SK-N-SH (cell line): ENCODE results near the gene DDRGK1. TPM values are rescaled to one million over a fixed set of nuclear protein-coding genes. Genes with fewer than 3 reads are reported as not detected.

Source experiments
- CTCF ChIA-PET: fragments of 300-600, 350-600 bp; formaldehyde crosslinking; extraction: SDS; loops from one replicate; lab custom pipeline; 2021; lab: Yijun Ruan, JAX
- POLR2A ChIA-PET: fragments of 350-600 bp; sonication (Branson Sonifier 250); formaldehyde crosslinking; extraction: SDS; loops from one replicate; lab custom pipeline; 2020; ENCODE audit warnings: antibody characterized with exemption, inconsistent platforms; lab: Yijun Ruan, JAX
- DNase-seq: peaks from one replicate; pipeline ENCODE4 v3.0.0; 2012
- H2AFZ ChIP-seq: fragments of 200-600 bp; sonication (generic); 2 replicates; pipeline ENCODE4 v1.8.1; 2016; ENCODE audit warnings: antibody characterized with exemption, mild to moderate bottlenecking, low read depth
- H3F3A ChIP-seq: fragments of 200-600 bp; sonication (generic); replicated peaks from 2 replicates; pipeline ENCODE3; 2016; ENCODE audit warnings: antibody characterized with exemption, mild to moderate bottlenecking; ENCODE audit not compliant: insufficient read depth
- H3K27ac ChIP-seq, 2 experiments: fragments of 200-500 bp in 1 of 2; fragments of 200-600 bp in 1 of 2; sonication (Bioruptor generic) in 1 of 2; sonication (generic), shearing (Covaris generic) in 1 of 2; 2 replicates each; pipeline versions ENCODE4 v1.5.1 to v1.6.1; 2014 to 2016; ENCODE audit warnings: low read depth in 2 of 2, inconsistent platforms in 1 of 2, low read length in 1 of 2, mild to moderate bottlenecking in 1 of 2, mixed read lengths in 1 of 2
- H3K27me3 ChIP-seq: fragments of 200-600 bp; sonication (generic), shearing (Covaris generic); 2 replicates; pipeline ENCODE4 v1.6.1; 2016; ENCODE audit warnings: mixed run types; ENCODE audit not compliant: insufficient read depth
- H3K36me3 ChIP-seq, 2 experiments: fragments of 200-500 bp in 1 of 2; fragments of 200-600 bp in 1 of 2; sonication (Bioruptor generic) in 1 of 2; sonication (generic) in 1 of 2; replicated peaks in 1 of 2; 2 replicates each; pipeline versions ENCODE3 to v1.5.1; 2014 to 2016; ENCODE audit warnings: low read length in 1 of 2, mild to moderate bottlenecking in 1 of 2; ENCODE audit not compliant: insufficient read depth in 2 of 2, control insufficient read depth in 1 of 2
- H3K4me1 ChIP-seq, 2 experiments: fragments of 200-500 bp in 1 of 2; fragments of 200-600 bp in 1 of 2; sonication (Bioruptor generic) in 1 of 2; sonication (generic), shearing (Covaris generic) in 1 of 2; 2 replicates each; pipeline versions ENCODE4 v1.5.1 to v1.6.1; 2014 to 2016; ENCODE audit warnings: low read depth in 1 of 2, low read length in 1 of 2, mixed run types in 1 of 2; ENCODE audit not compliant: insufficient read depth in 2 of 2, control insufficient read depth in 1 of 2
- H3K4me2 ChIP-seq: fragments of 200-600 bp; sonication (generic), shearing (Covaris generic); 2 replicates; pipeline ENCODE4 v1.6.1; 2017; ENCODE audit warnings: mixed run types
- H3K4me3 ChIP-seq, 2 experiments: fragments of 200-500 bp in 1 of 2; fragments of 200-600 bp in 1 of 2; sonication (Bioruptor generic) in 1 of 2; sonication (generic), shearing (Covaris generic) in 1 of 2; 2 replicates each; pipeline versions ENCODE4 v1.5.1 to v1.8.1; 2014 to 2016; ENCODE audit warnings: low read depth in 2 of 2, inconsistent platforms in 1 of 2, low read length in 1 of 2, mild to moderate bottlenecking in 1 of 2, mixed read lengths in 1 of 2, moderate library complexity in 1 of 2
- H3K79me2 ChIP-seq: fragments of 200-600 bp; sonication (generic); 2 replicates; pipeline ENCODE4 v1.8.1; 2017; ENCODE audit warnings: mild to moderate bottlenecking; ENCODE audit not compliant: insufficient read depth
- H3K9ac ChIP-seq: fragments of 200-600 bp; sonication (generic); 2 replicates; pipeline ENCODE4 v1.6.1; 2017; ENCODE audit warnings: mixed run types
- H3K9me2 ChIP-seq: fragments of 200-600 bp; sonication (generic); 2 replicates; pipeline ENCODE4 v1.6.1; 2017; ENCODE audit warnings: mixed run types
- H3K9me3 ChIP-seq: fragments of 200-600 bp; sonication (generic); 2 replicates; pipeline ENCODE4 v1.6.1; 2017; ENCODE audit warnings: mixed run types, mild to moderate bottlenecking, moderate library complexity
- H4K20me1 ChIP-seq: fragments of 200-600 bp; sonication (generic); 2 replicates; pipeline ENCODE4 v1.6.1; 2017; ENCODE audit warnings: mild to moderate bottlenecking, mixed run types; ENCODE audit not compliant: insufficient read depth
- ELF1 ChIP-seq: IDR thresholded peaks from 2 replicates; pipeline ENCODE4 v1.4.0; 2012
- EP300 ChIP-seq, 2 experiments: IDR thresholded peaks; 2 replicates each; pipeline versions ENCODE4 v1.4.0 to v1.6.1; 2012; ENCODE audit warnings: borderline replicate concordance in 1 of 2, low read depth in 1 of 2, low read length in 1 of 2
- FOXM1 ChIP-seq: IDR thresholded peaks from 2 replicates; pipeline ENCODE4 v1.4.0; 2012; ENCODE audit warnings: low read depth, mild to moderate bottlenecking
- GABPA ChIP-seq: IDR thresholded peaks from 2 replicates; pipeline ENCODE4 v1.4.0; 2012; ENCODE audit warnings: low read depth, mild to moderate bottlenecking
- IRF3 ChIP-seq: fragments of 150-350 bp; IDR thresholded peaks from 2 replicates; pipeline ENCODE4 v1.6.1; 2016; ENCODE audit warnings: mild to moderate bottlenecking, low read depth, low read length
- MEF2A ChIP-seq: IDR thresholded peaks from 2 replicates; pipeline ENCODE4 v1.4.0; 2012; ENCODE audit warnings: low read depth, borderline replicate concordance
- NFIC ChIP-seq: IDR thresholded peaks from 2 replicates; pipeline ENCODE4 v1.4.0; 2012; ENCODE audit warnings: borderline replicate concordance
- PBX3 ChIP-seq: IDR thresholded peaks from 2 replicates; pipeline ENCODE4; 2012
- POLR2AphosphoS5 ChIP-seq: IDR thresholded peaks from 2 replicates; pipeline ENCODE4 v1.6.1; 2012; ENCODE audit warnings: low read depth, low read length
- RCOR1 ChIP-seq: fragments of 150-350 bp; IDR thresholded peaks from 2 replicates; pipeline ENCODE4 v1.6.1; 2017; ENCODE audit warnings: antibody characterized with exemption, low read length
- RFX5 ChIP-seq: IDR thresholded peaks from 2 replicates; pipeline ENCODE4 v1.6.1; 2012; ENCODE audit warnings: mild to moderate bottlenecking, improper control_type of control experiment, low read length
- SIN3A ChIP-seq: IDR thresholded peaks from 2 replicates; pipeline ENCODE4 v1.6.1; 2012; ENCODE audit warnings: low read depth, mild to moderate bottlenecking, low read length, moderate library complexity, borderline replicate concordance
- USF1 ChIP-seq: IDR thresholded peaks from 2 replicates; pipeline ENCODE4 v1.4.0; 2012; ENCODE audit warnings: low read depth, borderline replicate concordance
- YY1 ChIP-seq: IDR thresholded peaks from 2 replicates; pipeline ENCODE4 v1.4.0; 2012; ENCODE audit warnings: low read depth, mild to moderate bottlenecking
- WGBS: methylation state at CpG from one replicate; pipeline ENCODE4 v1.1.6; 2017; ENCODE audit warnings: low lambda C conversion rate; 5-methylcytosine and 5-hydroxymethylcytosine counted together
- polyA plus RNA-seq, 3 experiments: library from polyadenylated mRNA; depleted of rRNA; stranded (reverse); fragments of >200 nt; gene quantifications; 2 replicates each; pipeline ENCODE4 v1.2.3, GENCODE V29; 2012
- TF ChIP-seq, protein P1 (sequence below): fragments of 200-600 bp; sonication (generic); IDR thresholded peaks from 2 replicates; pipeline ENCODE4 v1.6.1; 2017; ENCODE audit warnings: antibody characterized with exemption, mild to moderate bottlenecking, moderate library complexity
- TF ChIP-seq, protein P2 (sequence below): IDR thresholded peaks from 2 replicates; pipeline ENCODE4 v1.4.0; 2012; ENCODE audit warnings: low read depth, borderline replicate concordance

The DDRGK1 gene
- polyA plus RNA-seq, 1 of the 3 experiments (the other 2 are of a cell fraction), result 70.6 TPM

GRCh38 chr20:3194617-3195280, 9.7 kb downstream of the DDRGK1 start:
- Histone ChIP-seq H3K79me2 (0 out of 2 replicates have a peak, but pooled peaks cover 3% of the 10 kb centered on the region), H3K9ac (no peak overlapping the region), H3K9me3 (no peaks in the 10 kb centered on the region), H3K36me3 (peaks cover 12 to 60% of the 10 kb centered on the region in 2 experiments), H3K9me2 (no peaks in the 10 kb centered on the region), H4K20me1 (no peaks in the 10 kb centered on the region), H3K4me3 (no peak overlapping the region), H3K4me1 (no peaks in the 10 kb centered on the region), H2AFZ (no peak overlapping the region), H3K27me3 (no peaks in the 10 kb centered on the region), H3K27ac (no peak overlapping the region), H3F3A (no peaks in the 10 kb centered on the region), H3K4me2 (no peak overlapping the region)
- POLR2A ChIA-PET, result no interaction called here
- CTCF ChIA-PET, result no interaction called here
- 95% methylated on average over 10 of the region's 10 CpGs for WGBS
- DNase-seq, result no peak
- TF ChIP-seq RCOR1 (no peak), GABPA (no peak), PBX3 (no peak), RFX5 (no peak), FOXM1 (no peak), EP300 (IDR thresholded peaks at IDR 0.05; ENCODE audit: borderline replicate concordance in 1 of 2, low read depth in 1 of 2, low read length in 1 of 2) (no peak), POLR2AphosphoS5 (no peak), IRF3 (no peak), NFIC (no peak), USF1 (no peak), MEF2A (no peak), SIN3A (no peak), ELF1 (no peak), YY1 (no peak)
- TF ChIP-seq, protein P1, sequence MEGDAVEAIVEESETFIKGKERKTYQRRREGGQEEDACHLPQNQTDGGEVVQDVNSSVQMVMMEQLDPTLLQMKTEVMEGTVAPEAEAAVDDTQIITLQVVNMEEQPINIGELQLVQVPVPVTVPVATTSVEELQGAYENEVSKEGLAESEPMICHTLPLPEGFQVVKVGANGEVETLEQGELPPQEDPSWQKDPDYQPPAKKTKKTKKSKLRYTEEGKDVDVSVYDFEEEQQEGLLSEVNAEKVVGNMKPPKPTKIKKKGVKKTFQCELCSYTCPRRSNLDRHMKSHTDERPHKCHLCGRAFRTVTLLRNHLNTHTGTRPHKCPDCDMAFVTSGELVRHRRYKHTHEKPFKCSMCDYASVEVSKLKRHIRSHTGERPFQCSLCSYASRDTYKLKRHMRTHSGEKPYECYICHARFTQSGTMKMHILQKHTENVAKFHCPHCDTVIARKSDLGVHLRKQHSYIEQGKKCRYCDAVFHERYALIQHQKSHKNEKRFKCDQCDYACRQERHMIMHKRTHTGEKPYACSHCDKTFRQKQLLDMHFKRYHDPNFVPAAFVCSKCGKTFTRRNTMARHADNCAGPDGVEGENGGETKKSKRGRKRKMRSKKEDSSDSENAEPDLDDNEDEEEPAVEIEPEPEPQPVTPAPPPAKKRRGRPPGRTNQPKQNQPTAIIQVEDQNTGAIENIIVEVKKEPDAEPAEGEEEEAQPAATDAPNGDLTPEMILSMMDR, result no peak
- TF ChIP-seq, protein P2, sequence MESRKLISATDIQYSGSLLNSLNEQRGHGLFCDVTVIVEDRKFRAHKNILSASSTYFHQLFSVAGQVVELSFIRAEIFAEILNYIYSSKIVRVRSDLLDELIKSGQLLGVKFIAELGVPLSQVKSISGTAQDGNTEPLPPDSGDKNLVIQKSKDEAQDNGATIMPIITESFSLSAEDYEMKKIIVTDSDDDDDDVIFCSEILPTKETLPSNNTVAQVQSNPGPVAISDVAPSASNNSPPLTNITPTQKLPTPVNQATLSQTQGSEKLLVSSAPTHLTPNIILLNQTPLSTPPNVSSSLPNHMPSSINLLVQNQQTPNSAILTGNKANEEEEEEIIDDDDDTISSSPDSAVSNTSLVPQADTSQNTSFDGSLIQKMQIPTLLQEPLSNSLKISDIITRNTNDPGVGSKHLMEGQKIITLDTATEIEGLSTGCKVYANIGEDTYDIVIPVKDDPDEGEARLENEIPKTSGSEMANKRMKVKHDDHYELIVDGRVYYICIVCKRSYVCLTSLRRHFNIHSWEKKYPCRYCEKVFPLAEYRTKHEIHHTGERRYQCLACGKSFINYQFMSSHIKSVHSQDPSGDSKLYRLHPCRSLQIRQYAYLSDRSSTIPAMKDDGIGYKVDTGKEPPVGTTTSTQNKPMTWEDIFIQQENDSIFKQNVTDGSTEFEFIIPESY, result no peak
